ENCODE data around the gene RTBDN.
"Not testable (repeated sequence)": the region's sequence is repeated elsewhere in the genome, so short reads cannot be mapped to it uniquely, and the experiment has no call there.

Gene RTBDN

DNA sequence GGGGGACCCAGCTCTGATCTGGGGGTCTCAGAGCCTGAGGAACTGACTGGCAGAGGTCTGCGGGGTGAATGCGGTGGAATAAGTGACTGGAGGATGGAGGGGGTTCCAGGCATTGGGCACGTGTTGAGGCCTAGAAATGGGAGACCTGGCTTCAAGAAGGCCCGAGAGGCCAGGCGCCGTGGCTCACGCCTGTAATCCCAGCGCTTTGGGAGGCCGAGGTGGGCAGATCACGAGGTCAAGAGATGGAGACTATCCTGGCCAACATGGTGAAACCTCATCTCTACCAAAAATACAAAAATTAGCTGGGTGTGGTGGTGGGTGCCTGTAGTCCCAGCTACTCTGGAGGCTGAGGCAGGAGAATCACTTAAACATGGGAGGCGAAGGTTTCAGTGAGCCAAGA, 16.6 kb downstream of the RTBDN start:
- DNase-seq = peak in 1 of 3 donors; percentile 2

DNA sequence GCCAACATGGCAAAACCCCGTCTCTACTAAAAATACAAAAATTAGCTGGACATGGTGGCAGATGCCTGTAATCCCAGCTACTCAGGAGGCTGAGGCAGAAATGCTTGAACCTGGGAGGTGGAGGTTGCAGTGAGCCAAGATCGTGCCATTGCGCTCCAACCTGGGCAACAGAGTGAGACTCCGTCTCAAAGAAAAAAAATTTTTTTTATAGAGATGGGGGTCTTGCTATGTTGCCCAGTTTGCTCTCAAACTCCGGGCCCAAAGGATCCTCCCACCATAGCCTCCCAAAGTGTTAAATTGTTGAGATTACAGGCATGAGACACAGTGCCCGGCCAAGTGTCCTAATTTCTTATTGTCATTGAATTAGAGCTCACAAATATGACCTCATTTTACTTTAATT, 17.2 kb downstream of the RTBDN start:
- not testable (repeated sequence) for DNase-seq

DNA sequence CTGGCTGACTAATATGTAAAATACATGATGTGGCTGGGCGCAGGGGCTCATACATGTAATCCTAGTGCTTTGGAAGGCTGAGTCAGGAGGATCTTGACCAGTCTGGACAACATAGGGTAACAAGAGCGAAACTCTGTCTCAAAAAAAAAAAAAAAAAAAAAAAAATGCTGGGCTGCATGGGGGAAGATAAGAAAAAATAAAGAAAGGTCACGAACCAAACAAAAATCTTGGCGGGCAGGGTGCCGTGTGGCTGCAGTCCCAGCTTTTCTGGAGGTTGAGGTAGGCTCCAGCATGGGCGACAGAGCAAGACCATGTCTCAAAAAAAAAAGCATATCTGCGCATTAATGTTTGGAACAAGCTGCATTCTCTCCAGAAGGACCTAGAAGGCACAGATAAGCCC, 19.3 kb downstream of the RTBDN start:
- DNase-seq = no peak

DNA sequence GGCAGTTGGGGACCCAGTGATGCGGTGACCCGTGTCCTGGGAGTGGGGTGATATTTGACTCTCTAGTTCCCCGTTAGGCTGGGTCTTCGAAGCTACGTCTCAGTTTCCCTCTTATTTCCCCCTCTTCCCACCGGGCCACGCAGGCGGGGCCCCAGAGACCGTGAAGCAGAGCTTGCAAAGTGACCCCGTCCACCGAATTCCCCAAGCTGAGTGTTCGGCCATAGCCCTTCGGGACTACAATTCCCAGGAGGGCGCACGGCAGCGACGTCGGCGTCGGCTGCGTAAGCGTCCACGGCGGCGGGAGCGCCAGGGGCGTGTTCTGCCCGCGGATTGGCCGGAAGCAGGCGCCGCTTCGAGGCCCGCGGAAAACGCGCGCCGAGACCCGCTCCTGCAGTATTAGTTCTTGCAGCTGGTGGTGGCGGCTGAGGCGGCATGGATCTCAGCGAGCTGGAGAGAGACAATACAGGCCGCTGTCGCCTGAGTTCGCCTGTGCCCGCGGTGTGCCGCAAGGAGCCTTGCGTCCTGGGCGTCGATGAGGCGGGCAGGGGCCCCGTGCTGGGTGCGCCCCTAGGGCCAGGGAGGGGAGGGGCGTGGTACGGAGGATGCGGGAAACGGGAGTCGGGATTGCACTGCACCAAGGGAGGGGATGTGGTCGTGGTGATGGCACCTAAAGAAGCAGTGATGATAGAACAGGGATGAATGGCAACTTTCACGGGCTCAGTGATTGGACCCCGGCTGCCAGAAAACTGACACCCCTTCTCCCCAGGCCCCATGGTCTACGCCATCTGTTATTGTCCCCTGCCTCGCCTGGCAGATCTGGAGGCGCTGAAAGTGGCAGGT, 27.9 kb downstream of the RTBDN start, which contains the start of gene RNASEH2A:
Gene RNASEH2A, plus strand, starts transcription at position 343 of the 840 bp plus-strand sequence. Its CDS starts 90 bp downstream, at position 433.
- DNase-seq = peak; percentile 92 to 96 (median 95)

DNA sequence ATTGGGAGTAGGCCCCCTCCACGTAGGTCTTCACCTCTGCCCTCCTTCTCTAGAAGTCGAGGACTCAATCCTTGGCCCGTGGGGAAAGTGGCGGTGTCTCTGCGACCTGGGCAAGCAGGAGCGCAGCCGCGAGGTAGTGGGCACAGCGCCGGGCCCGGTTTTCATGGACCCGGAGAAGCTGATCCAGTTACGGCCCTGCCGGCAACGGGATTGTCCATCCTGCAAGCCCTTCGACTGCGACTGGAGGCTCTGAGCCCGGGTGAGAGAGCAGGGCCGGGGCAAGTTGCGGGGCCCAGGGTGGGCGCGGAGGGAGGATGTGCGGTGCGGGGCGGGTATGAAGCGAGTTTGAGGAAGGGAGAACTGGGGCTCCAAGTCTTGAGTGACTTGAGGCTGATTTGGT, 30.3 kb downstream of the RTBDN start:
- DNase-seq = peak in 1 of 3 donors; percentile 1

DNA sequence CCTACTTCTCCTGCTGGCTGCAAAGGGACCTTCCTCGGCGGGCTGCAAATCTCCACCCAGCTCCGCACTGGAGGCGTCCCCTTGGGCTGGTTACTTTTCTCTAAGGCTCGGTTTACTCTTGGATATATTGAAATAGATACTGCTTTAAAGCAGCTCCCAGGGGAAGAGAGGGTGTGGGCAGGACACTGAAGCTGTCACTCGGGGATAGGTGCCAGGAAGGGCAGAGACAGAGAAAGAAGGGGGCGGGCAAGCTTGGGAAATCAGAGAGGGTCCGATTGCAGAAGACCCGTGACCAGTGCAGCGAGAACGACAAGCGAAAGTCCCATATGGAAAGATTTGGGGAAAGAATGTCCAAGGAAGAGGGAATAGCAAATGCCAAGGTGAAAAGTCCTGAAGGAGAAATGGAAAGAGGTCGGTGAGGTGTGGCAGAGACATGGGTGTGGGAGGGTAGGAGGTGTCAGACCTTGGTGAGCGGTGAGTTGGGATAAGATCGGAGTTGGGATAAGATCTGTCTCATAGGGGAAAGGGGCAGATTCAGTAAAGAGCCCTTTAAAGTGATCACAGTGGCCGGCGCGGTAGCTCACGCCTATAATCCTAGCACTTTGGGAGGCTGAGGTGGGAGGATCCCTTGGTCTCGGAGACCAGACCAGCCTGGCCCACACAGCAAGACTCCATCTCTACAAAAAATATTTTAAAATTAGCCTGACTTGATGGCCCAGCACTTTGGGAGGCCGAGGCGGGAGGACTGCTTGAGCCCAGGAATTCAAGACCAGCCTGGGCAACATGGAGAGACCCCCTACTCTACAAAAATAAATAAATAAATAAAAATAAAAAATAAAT, 31.9 kb downstream of the RTBDN start:
- peak; percentile 27 to 41 (median 31) for DNase-seq

DNA sequence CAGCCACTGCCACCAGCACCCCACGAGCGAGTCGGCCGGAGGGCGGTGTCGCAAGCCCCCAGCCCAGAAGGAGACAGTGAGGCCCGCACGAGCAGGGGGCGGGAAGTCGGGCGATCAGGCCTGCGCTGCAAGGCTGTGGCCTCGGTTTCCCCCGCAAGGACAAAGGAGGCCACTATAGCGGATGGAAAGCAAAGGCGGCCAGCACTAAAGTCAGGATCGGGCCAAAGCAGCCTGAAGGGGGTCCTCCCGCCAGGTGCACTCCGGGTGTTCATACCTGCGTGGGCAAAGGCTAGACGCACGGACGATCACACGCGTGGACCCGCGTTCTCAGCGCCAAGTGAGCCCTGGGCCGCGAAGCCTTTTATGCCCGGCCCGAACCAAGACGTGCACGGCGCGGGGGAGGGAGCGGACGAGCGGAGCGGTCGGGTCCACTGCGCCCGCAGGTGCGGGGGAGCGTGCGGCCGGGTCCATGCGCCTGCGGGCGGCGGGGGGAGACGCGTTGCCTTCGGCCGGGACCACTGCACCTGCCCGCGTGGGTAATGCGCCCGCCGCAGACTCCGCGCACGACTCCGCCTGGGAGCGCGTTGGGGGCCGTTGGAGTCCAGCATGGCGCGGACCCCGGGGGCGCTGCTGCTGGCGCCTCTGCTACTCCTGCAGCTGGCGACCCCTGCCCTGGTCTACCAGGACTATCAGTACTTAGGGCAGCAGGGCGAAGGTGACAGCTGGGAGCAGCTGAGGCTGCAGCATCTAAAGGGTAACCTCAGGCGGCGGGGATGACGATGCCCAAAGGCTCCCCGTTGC, 32.7 kb downstream of the RTBDN start, which contains the start of the genes PRDX2 and THSD8:
Gene PRDX2, minus strand, starts transcription at position 335 of the 801 bp plus-strand sequence. CDS start 539 bp downstream, outside the sequence.
Gene THSD8, plus strand, starts transcription at position 604 of the 801 bp plus-strand sequence. Its CDS starts 3 bp downstream, at position 607.
- DNase-seq = peak; percentile 41 to 62 (median 42)

DNA sequence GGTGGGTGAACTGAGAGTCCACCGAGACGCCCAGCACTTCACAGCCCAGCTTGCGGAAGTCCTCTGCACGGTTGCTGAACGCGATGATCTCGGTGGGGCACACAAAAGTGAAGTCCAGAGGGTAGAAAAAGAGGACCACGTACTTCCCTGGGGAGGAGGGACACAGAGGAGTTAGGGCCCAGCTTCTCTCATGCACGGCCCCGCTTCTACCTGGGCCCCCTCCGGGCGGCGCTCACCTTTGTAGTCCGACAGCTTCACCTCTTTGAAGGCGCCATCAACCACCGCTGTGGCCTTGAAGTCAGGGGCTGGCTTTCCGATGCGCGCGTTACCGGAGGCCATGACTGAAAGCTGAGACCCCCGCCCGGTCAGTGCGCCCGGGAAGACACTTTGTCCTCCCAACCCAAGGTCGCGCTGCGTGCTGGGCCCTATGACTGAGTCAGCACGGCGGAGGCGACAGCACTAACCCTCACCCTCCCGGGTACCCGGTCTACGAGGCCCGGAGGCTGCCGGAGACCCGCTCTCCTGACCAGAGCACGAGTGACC, 33.4 kb downstream of the RTBDN start:
- peak in 2 of 3 donors; percentile 13 to 17 for DNase-seq

DNA sequence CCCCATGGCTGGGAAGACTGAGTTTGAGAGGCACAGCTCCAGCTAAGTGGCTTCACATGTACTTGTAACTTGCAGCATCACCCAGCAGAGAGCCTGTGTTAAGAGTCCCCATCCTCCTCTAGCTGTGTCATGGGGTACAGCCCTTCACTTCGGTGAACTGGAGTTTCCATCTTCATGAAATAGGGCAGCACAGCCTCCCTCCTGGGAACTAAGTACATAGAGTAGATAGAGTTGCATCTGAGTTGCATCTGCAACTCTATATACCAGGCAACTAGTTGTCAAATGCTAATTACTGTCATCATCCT, 34.0 kb downstream of the RTBDN start:
- peak; percentile 64 to 71 (median 69) for DNase-seq

DNA sequence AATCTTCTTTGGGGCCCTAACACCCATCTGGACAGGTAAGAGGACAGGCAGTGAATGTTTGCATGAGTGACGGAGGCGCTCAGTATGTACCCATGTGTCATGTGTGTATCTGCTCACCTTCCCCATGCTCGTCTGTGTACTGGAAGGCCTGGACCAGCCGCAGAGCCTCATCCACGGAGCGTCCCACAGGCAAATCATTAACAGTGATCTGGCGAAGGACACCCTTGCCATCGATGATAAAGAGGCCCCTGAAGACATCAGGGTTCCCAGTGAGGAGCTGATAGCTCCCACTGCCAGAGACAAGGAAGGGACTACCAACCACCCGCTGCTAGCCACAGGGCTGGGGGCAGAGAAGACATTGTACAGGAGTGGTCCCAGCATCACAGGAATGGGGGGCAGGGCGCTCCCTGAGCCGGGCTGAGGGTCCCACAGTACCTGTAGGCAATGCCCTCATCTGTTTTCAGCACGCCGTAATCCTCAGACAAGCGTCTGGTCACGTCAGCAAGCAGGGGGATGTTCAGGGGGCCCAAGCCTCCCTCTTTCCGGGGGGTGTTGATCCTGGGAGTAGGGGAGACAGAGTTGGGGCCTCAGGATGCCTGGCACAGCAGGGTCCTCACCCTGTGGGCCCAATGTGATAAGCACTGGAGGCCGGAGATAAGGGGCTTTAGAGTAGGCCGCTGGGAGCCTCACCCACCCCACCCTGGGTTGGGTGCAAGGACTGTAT, 34.5 kb downstream of the RTBDN start:
- peak in 1 of 3 donors; percentile 13 for DNase-seq

DNA sequence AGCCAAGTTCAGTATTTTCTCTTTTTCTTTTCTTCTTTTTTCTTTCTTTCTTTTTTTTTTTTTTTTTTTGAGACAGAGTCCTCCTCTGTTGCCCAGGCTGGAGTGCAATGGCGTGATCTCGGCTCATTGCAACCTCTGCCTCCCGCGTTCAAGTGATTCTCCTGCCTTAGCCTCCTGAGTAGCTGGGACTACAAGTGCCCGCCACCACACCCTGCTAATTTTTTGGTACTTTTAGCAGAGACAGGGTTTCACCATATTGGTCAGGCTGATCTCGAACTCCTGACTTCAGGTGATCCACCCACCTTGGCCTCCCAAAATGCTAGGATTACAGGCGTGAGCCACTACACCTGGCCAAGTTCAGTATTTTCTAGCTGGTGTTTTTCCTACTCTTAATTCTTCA, 36.8 kb downstream of the RTBDN start:
- DNase-seq = not testable (repeated sequence)

DNA sequence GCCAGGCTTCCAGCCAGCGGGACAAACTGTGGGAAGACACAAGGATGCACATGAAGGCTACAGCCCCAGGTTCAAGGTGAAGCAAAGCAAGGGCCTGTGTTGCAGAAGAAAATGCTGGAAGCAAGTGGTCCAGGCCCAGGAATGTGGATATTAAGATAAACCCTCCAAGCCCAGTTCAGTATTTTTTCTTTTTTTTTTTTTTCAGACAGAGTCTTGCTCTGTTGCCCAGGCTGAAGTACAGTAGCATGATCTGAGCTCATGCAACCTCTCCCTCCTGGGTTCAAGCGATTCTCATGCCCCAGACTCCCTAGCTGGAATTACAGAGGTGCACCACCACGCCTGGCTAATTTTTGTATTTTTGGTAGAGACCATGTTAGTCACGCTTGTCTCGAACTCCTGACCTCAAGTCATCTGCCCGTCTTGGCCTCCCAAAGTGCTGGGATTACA, 37.2 kb downstream of the RTBDN start:
- no peak for DNase-seq

DNA sequence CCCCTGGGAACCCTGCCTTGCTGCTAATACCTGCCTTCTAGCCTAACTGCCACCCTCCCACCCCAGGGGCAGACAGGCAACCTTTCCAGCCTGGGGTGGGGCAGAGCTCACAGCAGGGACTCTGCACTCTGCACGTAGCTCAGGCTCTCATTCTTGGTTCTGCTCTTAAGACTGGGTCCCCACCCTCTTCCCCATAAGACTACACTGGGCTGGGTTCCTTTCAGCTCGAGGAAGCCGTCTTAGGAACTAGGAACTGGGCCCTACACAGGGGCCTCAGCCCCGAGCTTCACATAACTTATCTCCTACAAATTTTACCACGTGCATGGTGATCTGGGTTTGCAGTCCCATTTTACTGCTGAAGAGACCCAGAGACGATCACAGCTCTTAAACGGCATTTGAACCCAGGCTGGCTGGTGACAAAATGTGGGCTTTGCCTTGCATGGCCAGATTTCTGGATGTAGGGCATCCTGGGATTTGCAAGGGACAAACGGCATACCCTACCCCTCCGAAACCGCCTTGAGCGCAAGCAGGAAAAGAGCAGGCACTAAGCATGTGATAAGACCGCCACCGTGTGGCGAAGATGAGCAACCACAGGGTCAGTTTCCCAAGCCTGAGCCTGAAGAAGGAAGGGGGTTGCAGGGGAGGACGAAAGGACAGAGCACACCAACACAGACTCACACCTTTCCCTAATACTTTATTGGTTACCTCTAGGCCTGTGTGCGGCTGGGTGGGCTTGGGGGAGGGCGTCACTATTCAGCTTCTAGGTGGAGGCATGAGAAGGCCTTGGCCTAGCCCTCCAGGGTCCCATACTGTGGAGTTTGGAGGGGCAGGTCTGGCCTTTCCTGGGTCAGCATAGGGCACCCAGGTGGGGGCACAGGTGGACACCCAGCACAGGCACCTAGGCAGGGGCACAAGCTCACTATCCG, 38.0 kb downstream of the RTBDN start:
- DNase-seq = peak; percentile 88 to 90 (median 89)

DNA sequence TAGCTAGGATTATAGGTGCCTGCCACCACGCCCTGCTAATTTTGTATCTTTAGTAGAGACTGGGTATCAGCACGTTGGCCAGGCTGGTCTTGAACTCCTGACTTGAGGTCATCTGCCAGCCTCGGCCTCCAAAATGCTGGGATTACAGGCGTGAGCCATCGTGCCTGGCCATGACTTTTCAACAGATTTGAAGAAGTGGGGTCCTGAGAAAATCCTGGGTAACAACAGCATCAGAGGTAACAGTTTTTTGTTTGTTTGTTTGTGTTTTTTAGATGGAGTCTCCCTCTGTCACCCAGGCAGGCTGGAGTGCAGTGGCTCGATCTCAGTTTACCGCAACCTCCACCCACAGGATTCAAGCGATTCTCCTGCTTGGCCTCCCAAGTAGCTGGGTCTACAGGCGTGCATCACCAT, 39.4 kb downstream of the RTBDN start:
- DNase-seq = no peak

DNA sequence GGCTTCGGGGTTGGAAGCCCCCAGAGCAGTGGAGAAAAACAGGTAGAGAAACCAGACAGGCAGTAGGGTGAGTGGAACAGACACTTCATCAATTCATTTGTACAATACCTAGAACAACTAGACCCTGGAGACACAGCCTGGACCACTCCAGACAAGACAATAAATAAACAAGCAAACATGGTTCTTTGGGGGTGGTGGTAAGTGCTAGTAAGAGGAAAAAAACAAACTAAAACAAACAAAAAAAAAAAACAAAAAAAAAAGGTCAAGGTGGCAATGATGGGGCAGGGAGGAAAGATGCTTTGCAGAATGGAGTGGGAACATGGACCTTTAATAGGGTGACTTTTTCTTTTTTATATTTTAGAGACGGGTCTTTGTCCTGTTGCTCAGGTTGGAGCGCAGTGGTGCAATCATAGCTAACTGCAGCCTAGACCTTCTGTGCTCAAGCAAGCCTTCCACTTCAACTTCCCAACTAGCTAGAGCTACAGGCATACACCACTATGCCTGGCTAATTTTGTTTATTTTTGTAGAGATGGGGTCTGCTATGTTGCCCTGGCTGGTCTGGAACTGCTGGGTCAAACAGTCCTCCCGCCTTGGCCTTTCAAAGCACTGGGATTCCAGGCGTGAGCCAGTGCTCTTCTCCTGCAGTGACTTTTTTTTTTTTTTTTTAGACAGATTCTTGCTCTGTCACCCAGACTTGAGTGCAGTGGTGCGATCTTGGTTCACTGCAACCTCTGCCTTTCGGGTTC, 40.0 kb downstream of the RTBDN start:
- peak in 2 of 3 donors; percentile 27 to 34 for DNase-seq

DNA sequence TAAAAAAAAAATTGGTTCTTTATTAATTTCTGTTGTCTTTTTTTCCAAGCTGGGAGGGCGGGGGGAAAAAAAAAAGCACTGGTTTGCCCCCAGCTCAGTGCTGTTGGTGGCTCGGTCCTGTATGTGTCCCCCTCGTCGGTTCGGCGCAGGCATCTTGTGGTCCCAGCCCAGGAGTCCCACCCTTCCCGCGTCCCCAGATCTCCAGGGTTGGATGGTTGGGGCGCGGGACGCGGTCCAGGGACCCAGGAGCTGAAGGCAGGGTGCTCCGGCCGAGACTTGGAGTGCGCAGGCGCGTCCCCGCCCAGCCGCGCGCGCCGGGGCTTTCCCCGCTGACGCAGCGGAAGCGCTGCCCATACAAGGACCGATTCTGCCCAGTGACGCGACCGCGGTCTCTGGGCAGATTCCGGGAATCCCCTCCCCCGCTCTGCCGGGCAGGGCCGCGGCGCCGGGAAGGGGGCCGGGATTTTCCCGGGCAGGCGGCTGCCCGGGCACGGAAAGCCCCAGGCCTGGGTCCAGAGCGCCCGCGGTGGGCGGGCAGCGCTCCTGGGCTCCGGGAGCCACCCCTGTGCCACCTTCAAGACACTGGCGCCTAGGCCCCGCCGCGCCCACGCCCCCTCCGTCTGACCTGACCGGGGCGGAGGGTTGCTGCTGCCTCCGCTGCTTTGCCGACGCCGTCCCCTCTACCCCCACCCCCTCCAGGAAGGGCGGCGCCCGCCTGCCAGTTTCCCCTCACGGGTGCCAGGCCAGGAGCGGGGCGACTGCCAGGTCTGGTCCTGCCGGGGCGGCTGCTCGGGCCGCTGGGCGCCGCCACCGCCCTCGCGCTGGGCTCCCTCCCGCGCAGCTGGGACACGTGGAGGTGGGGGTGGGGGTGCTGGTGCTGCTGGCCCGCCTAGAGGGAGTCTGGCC, 40.8 kb downstream of the RTBDN start:
- peak; percentile 98 to 99 (median 98) for DNase-seq

DNA sequence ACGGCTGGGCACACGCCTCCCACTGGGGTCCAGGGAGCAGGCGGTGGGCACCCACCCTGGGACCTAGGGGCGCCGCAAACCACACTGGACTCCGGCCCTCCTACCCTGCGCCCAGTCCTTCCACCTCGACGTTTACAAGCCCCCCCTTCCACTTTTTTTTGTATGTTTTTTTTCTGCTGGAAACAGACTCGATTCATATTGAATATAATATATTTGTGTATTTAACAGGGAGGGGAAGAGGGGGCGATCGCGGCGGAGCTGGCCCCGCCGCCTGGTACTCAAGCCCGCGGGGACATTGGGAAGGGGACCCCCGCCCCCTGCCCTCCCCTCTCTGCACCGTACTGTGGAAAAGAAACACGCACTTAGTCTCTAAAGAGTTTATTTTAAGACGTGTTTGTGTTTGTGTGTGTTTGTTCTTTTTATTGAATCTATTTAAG, 41.5 kb downstream of the RTBDN start:
- DNase-seq = no peak

Data from suppressor macrophage treated with lipopolysaccharide for 1 hour (primary cell).